Pancreas (tissue), 10 donors: ENCODE data around the gene PANK3. TPM values are rescaled to one million over a fixed set of nuclear protein-coding genes. Genes with fewer than 3 reads are reported as not detected.
"Not testable (repeated sequence)": the region's sequence is repeated elsewhere in the genome, so short reads cannot be mapped to it uniquely, and the experiment has no call there.

Source experiments
- ATAC-seq, 4 donors: fragments of 200-7000 bp; cut with Tn5 transposase; one replicate each; pipeline versions ENCODE4 v1.8.0 to v1.9.1; 2020; ENCODE audit warnings: mild to moderate bottlenecking in 4 of 4, moderate library complexity in 4 of 4
- DNase-seq, 6 donors: peaks; one replicate each; pipeline ENCODE4 v3.0.0-alpha.2; 2020
- FAIRE-seq: peaks from 2 replicates; lab custom pipeline; 2012; peaks lifted over from hg19 to GRCh38; lab: Jason Lieb, UNC
- H3K27ac ChIP-seq, 4 donors: fragments of 200-600 bp; sonication (generic); 1 replicate in 3 of 4; 2 replicates in 1 of 4; pipeline versions ENCODE4 v1.5.0 to v1.8.0; 2020
- H3K27me3 ChIP-seq, 4 donors: fragments of 200-600 bp; one replicate each; pipeline ENCODE4 v1.8.0; 2021
- H3K36me3 ChIP-seq, 3 donors: fragments of 200-600 bp; sonication (generic) in 1 of 3; one replicate each; pipeline versions ENCODE4 v1.5.0 to v1.8.0; 2020 to 2021
- H3K4me1 ChIP-seq, 3 donors: fragments of 200-600 bp; one replicate each; pipeline ENCODE4 v1.8.0; 2021
- H3K4me3 ChIP-seq, 4 donors: fragments of 200-600 bp; sonication (generic) in 2 of 4; one replicate each; pipeline versions ENCODE4 v1.5.0 to v1.8.0; 2020 to 2021
- H3K9me3 ChIP-seq, 4 donors: fragments of 200-600 bp; one replicate each; pipeline ENCODE4 v1.8.0; 2021
- CTCF ChIP-seq, 4 donors: fragments of 200-600 bp; sonication (generic) in 3 of 4; IDR thresholded peaks; one replicate each; pipeline versions ENCODE4 v1.5.0 to v1.8.0; 2021; ENCODE audit warnings: antibody characterized with exemption in 4 of 4
- WGBS, 2 donors: extraction: QIAGEN DNeasy Blood & Tissue Kit; methylation state at CpG; one replicate each; pipeline ENCODE4 v1.1.7; 2013; 5-methylcytosine and 5-hydroxymethylcytosine counted together
- intact Hi-C, 3 donors: fragments of 100-400 bp; cut with DNase I; formaldehyde crosslinking; loops; one replicate each; pipeline versions ENCODE4 v1.11.1 to v1.14.2; 2022
- polyA plus RNA-seq, 2 donors: library from polyadenylated mRNA; stranded (reverse); fragments of 200-250 nt; gene quantifications; one replicate each; pipeline ENCODE4 v1.2.3, GENCODE V29; 2013
- total RNA-seq, 6 donors: library from RNA; stranded (reverse); fragmentation: NEBNext Ultra II Directional in 4 of 6; extraction: Animal tissue kit (Norgen Biotek cat#: 25700) in 4 of 6; gene quantifications; one replicate each; pipeline versions ENCODE4 v1.2.1 to v1.2.4, GENCODE V29; 2021 to 2023
- donor health status: healthy with polysubstance abuse.
- donor health status: DM: no; HTN: no; CAD: no; lungs with moderate emphysema.
- donor health status: DM: no; HTN: no; CAD: no.
- donor health status: control.
- donor health status: control.
- donor health status: Bipolar disorder and iron deficiency.
- donor health status: DM: yes; HTN: yes; CAD: no.
- donor health status: DM: no; HTN: no; CAD: no.
- donor health status: DM: no; HTN: no; CAD: no.
- donor health status: DM: yes; HTN: yes; CAD: no.

PANK3 gene
- total and polyA plus RNA-seq, 8 donors = 2.2 to 25.8 (median 16.5) TPM

- WGBS, 2 donors = 95 to 97% methylated on average over 10 of the region's 10 CpGs
- H3K4me1 ChIP-seq = no peaks in the 10 kb centered on the region
- ATAC-seq (no peak), FAIRE-seq (no peak), DNase-seq (no peak)
- H3K4me3 ChIP-seq = no peak overlapping the region
- H3K36me3 ChIP-seq = no peaks in the 10 kb centered on the region
- TF ChIP-seq CTCF (IDR thresholded peaks at IDR 0.05) = no peak
- intact Hi-C loops = no loop called here
- H3K27me3 ChIP-seq = no peaks in the 10 kb centered on the region
- H3K27ac ChIP-seq = no peak overlapping the region
- no peaks in the 10 kb centered on the region for H3K9me3 ChIP-seq
These were observed 20.7 kb upstream of the PANK3 start for GRCh38 chr5:168599826-168600225.

- H3K4me3 ChIP-seq = no peak overlapping the region
- H3K36me3 ChIP-seq = no peaks in the 10 kb centered on the region
- DNase-seq = no peak
- intact Hi-C loops = no loop called here
- no peaks in the 10 kb centered on the region for H3K4me1 ChIP-seq
- H3K27me3 ChIP-seq = no peaks in the 10 kb centered on the region
- no peak for ATAC-seq
- H3K27ac ChIP-seq = no peak overlapping the region
- H3K9me3 ChIP-seq = no peaks in the 10 kb centered on the region
- no peak for TF ChIP-seq CTCF (IDR thresholded peaks at IDR 0.05)
- FAIRE-seq = no peak
- 79 to 83% methylated on average over 3 of the region's 3 CpGs for WGBS, 2 donors
These were observed 19.5 kb upstream of the PANK3 start for GRCh38 chr5:168598639-168599038.

GRCh38 chr5:168596927-168597326 is 17.8 kb upstream of the PANK3 start:
- ATAC-seq = no peak
- H3K36me3 ChIP-seq = no peaks in the 10 kb centered on the region
- peaks cover 0 to 4% (median under 1%) of the 10 kb centered on the region in 3 donors for H3K4me1 ChIP-seq
- H3K27ac ChIP-seq = no peak overlapping the region
- H3K27me3 ChIP-seq = no peaks in the 10 kb centered on the region
- 79 to 81% methylated on average over 2 of the region's 2 CpGs for WGBS, 2 donors
- FAIRE-seq = no peak
- H3K4me3 ChIP-seq = no peak overlapping the region
- TF ChIP-seq CTCF (IDR thresholded peaks at IDR 0.05) = no peak
- intact Hi-C loops = no loop called here
- H3K9me3 ChIP-seq = no peaks in the 10 kb centered on the region
- no peak for DNase-seq

GRCh38 chr5:168596122-168596521 is 17.0 kb upstream of the PANK3 start:
- H3K27ac ChIP-seq, H3K27me3 ChIP-seq, ATAC-seq, H3K9me3 ChIP-seq, DNase-seq, intact Hi-C loops, H3K4me3 ChIP-seq, FAIRE-seq, H3K36me3 ChIP-seq: not testable (repeated sequence)
- peaks cover 0 to 12% (median 3%) of the 10 kb centered on the region in 3 donors for H3K4me1 ChIP-seq
- 77 to 88% methylated on average over 1 of the region's 1 CpG for WGBS, 2 donors

- WGBS, 2 donors = 22 to 39% methylated on average over 1 of the region's 1 CpG
- FAIRE-seq (no peak), ATAC-seq (peak; percentile 85 to 95 (median 92)), DNase-seq (peak in 4 of 6 donors; percentile 38 to 72 (median 66))
- Histone ChIP-seq H3K27me3 (no peaks in the 10 kb centered on the region), H3K9me3 (no peaks in the 10 kb centered on the region), H3K27ac (no peak overlapping the region), H3K36me3 (no peaks in the 10 kb centered on the region), H3K4me1 (peaks cover 0 to 16% (median 3%) of the 10 kb centered on the region in 3 donors), H3K4me3 (no peak overlapping the region)
- intact Hi-C loops = no loop called here
- no peak for TF ChIP-seq CTCF (IDR thresholded peaks at IDR 0.05)
These were observed 12.8 kb upstream of the PANK3 start for GRCh38 chr5:168592014-168592368.
